ENCODE results near the gene SASH1. TPM values are rescaled to one million over a fixed set of nuclear protein-coding genes. Genes with fewer than 3 reads are reported as not detected.
A peak's percentile ranks its signal among the peaks of the same experiment; 100 is the strongest.

SASH1 gene
- total RNA-seq, 1 experiment from 2014 or later, result 33.2 TPM

- peaks cover 0 to 19% (median 19%) of the 10 kb centered on the region in 3 experiments; a peak in 5 of 7 replicates for H3K36me3 Mint-ChIP-seq (ENCODE audit: insufficient read depth in 1 of 3, low read depth in 3 of 3)
- Histone ChIP-seq H2BK20ac (ENCODE audit: low read depth, low read length, poor library complexity, severe bottlenecking) (no peak overlapping the region), H2AK5ac (ENCODE audit: insufficient read length, low read length) (no peak overlapping the region), H3K56ac (ENCODE audit: insufficient read length, low read depth, low read length) (no peak overlapping the region), H3K4me2 (ENCODE audit: insufficient read depth, insufficient read length, low read length) (no peak overlapping the region), H3K9ac (ENCODE audit: extremely low read depth, insufficient read length, low read length) (no peak overlapping the region), H3K14ac (ENCODE audit: insufficient read depth, low read length) (no peak overlapping the region), H3K27me3 (ENCODE audit: insufficient read depth, low read length) (no peaks in the 10 kb centered on the region), H4K20me1 (ENCODE audit: control insufficient read depth, insufficient read depth, insufficient read length) (no peaks in the 10 kb centered on the region), H2BK12ac (ENCODE audit: insufficient read length, low read depth, low read length) (no peak overlapping the region), H3K9me3 (ENCODE audit: control insufficient read depth, low read depth, low read length) (no peaks in the 10 kb centered on the region), H2BK15ac (ENCODE audit: low read depth, low read length) (no peak overlapping the region), H3K27ac (ENCODE audit: insufficient read length, low read depth, low read length) (no peak overlapping the region), H4K91ac (ENCODE audit: insufficient read length, low read depth, low read length) (no peak overlapping the region), H3K79me2 (ENCODE audit: insufficient read depth, low read length) (no peaks in the 10 kb centered on the region; the same call in 1 of the 2 replicates), H3K4ac (ENCODE audit: low read depth, low read length) (no peak overlapping the region), H2BK5ac (ENCODE audit: insufficient read length, low read length) (no peak overlapping the region), H3K4me1 (ENCODE audit: insufficient read depth, low read length) (peaks cover 6% of the 10 kb centered on the region; the same call in 1 of the 2 replicates), H3K79me1 (ENCODE audit: insufficient read depth, low read depth, low read length, poor library complexity, severe bottlenecking) (no peaks in the 10 kb centered on the region), H3K23ac (ENCODE audit: insufficient read length, low read depth, low read length) (no peak overlapping the region), H4K8ac (replicated peaks; ENCODE audit: insufficient read length, low read depth, low read length) (no peak overlapping the region), H3K18ac (ENCODE audit: insufficient read length, low read depth, low read length) (no peak overlapping the region), H3T11ph (ENCODE audit: low read length) (no peak overlapping the region), H3K23me2 (ENCODE audit: insufficient read length, low read depth, low read length, poor library complexity, severe bottlenecking) (no peaks in the 10 kb centered on the region), H4K5ac (ENCODE audit: insufficient read length, low read depth, low read length) (no peak overlapping the region), H2BK120ac (ENCODE audit: low read depth, low read length, poor library complexity, severe bottlenecking) (no peak overlapping the region), H2AFZ (ENCODE audit: low read length) (no peak overlapping the region)
- H3K4me3 Mint-ChIP-seq, result no peak overlapping the region
- WGBS (ENCODE audit: extremely low coverage, insufficient read length, low lambda C conversion rate), result no CpG with 5 or more reads among the region's 5 CpGs
- peak overlapping the region; percentile 15 to 66 (median 26); a peak in 5 of 7 replicates for H3K27ac Mint-ChIP-seq
- H3K27me3 Mint-ChIP-seq (ENCODE audit: low read depth), result no peaks in the 10 kb centered on the region
- H3K9me3 Mint-ChIP-seq, result no peaks in the 10 kb centered on the region
- H3K4me1 Mint-ChIP-seq, result peaks cover 32 to 37% of the 10 kb centered on the region in 2 experiments
- no peak for DNase-seq
- TF ChIP-seq CTCF (conservative IDR thresholded peaks at IDR 0.05), result no peak
Measured at GRCh38 chr6:148388521-148388920, 45.9 kb downstream of the SASH1 start.
